NCI-H345 treated with DMSO at 0.1 percent for 48 hours (cell line): ENCODE measurements around the gene SIGLEC8.
"Not testable (repeated sequence)": the region's sequence is repeated elsewhere in the genome, so short reads cannot be mapped to it uniquely, and the experiment has no call there.

Experiments
- DNase-seq: peaks from one replicate; lab custom pipeline; 2025; ENCODE audit not compliant: unreplicated experiment; lab: John Stamatoyannopoulos, UW

Gene SIGLEC8

GRCh38 chr19:51458051-51458645, at the start of gene SIGLEC8:
SIGLEC8 (minus strand) TSS chr19:51458454; CDS start chr19:51458387, 67 bp downstream.
- DNase-seq, result no peak

- no peak for DNase-seq
Measured at GRCh38 chr19:51507640-51508058, 49.4 kb upstream of the SIGLEC8 start.

- DNase-seq, result no peak
Measured at GRCh38 chr19:51507192-51507591, 48.9 kb upstream of the SIGLEC8 start.

- DNase-seq, result no peak
Measured at GRCh38 chr19:51505904-51506303, 47.6 kb upstream of the SIGLEC8 start.

GRCh38 chr19:51503896-51504295, 45.6 kb upstream of the SIGLEC8 start:
- DNase-seq, result no peak

- DNase-seq, result no peak
Measured at GRCh38 chr19:51503286-51503817, 45.1 kb upstream of the SIGLEC8 start.

GRCh38 chr19:51501594-51502263, 43.5 kb upstream of the SIGLEC8 start, which contains the start of gene SIGLEC12:
SIGLEC12 (minus strand) TSS chr19:51501800; CDS start chr19:51501733, 67 bp downstream.
- no peak for DNase-seq

GRCh38 chr19:51500931-51501330, 42.7 kb upstream of the SIGLEC8 start:
- DNase-seq, result not testable (repeated sequence)

- no peak for DNase-seq
Measured at GRCh38 chr19:51497666-51498065, 39.4 kb upstream of the SIGLEC8 start.

GRCh38 chr19:51493776-51494175, 35.5 kb upstream of the SIGLEC8 start:
- no peak for DNase-seq

- no peak for DNase-seq
Measured at GRCh38 chr19:51491586-51491985, 33.3 kb upstream of the SIGLEC8 start.

GRCh38 chr19:51490676-51491075, 32.4 kb upstream of the SIGLEC8 start:
- no peak for DNase-seq

GRCh38 chr19:51489113-51489512, 30.9 kb upstream of the SIGLEC8 start:
- no peak for DNase-seq

GRCh38 chr19:51488491-51488890, 30.2 kb upstream of the SIGLEC8 start:
- no peak for DNase-seq

GRCh38 chr19:51485960-51486660, 27.9 kb upstream of the SIGLEC8 start:
- DNase-seq, result no peak

- no peak for DNase-seq
Measured at GRCh38 chr19:51480590-51480989, 22.3 kb upstream of the SIGLEC8 start.

GRCh38 chr19:51479531-51480331, 21.5 kb upstream of the SIGLEC8 start:
- no peak for DNase-seq

- no peak for DNase-seq
Measured at GRCh38 chr19:51478381-51479234, 20.4 kb upstream of the SIGLEC8 start, which contains the start of gene CEACAM18. CEACAM18 (plus strand) TSS chr19:51478539.

- DNase-seq, result no peak
Measured at GRCh38 chr19:51477344-51477743, 19.1 kb upstream of the SIGLEC8 start.

- DNase-seq, result no peak
Measured at GRCh38 chr19:51476164-51476563, 17.9 kb upstream of the SIGLEC8 start.
